Activated CD8-positive, alpha-beta memory T cell treated with anti-CD3 and anti-CD28 coated beads for 48 hours (primary cell): ENCODE measurements around the gene NR3C2.
"Not testable (repeated sequence)": the region's sequence is repeated elsewhere in the genome, so short reads cannot be mapped to it uniquely, and the experiment has no call there.

Experiments
- DNase-seq, 3 experiments: peaks; one replicate each; pipeline ENCODE4 v3.0.0-alpha.2; 2020; ENCODE audit warnings: low read depth in 2 of 3, low spot score in 2 of 3

NR3C2 gene

GRCh38 chr4:148224476-148224875, 217.7 kb downstream of the NR3C2 start:
- DNase-seq, result no peak

- DNase-seq, result no peak
Observed at GRCh38 chr4:148222991-148223660, 219.1 kb downstream of the NR3C2 start.

GRCh38 chr4:148216866-148217814, 225.1 kb downstream of the NR3C2 start:
- no peak for DNase-seq

- DNase-seq, result no peak
Observed at GRCh38 chr4:148216321-148216720, 225.9 kb downstream of the NR3C2 start.

- no peak for DNase-seq
Observed at GRCh38 chr4:148215202-148215601, 227.0 kb downstream of the NR3C2 start.

DNA sequence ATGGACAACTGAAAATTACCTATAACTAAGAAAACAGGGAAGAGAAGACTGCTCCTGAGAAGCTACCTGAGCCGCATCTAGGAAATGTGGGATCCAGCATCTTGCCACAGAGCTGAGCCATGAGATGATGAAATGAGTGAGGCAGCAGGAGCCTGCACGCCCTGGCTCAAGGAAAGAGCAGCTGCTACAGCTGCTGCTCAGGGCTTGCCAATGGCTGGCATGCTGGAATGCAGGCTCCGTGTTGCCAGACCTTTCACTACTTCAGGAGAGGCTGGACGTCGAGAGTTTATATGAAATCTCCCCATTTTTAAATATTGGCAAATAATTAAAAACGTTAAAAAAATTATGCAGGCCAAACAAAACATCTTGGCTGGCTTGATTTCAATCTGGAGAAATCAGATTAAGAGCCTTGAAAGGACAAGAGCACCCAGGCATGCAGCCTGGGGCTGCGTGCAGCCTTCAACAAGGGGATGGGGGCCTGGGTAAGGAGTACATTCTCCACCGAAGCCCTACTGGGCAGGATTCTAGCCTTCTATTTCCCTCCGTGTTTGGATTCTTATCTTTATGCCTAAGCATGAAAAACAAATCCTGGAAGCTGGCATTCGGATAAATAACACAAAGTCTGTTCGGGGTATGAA, 227.6 kb downstream of the NR3C2 start:
- no peak for DNase-seq

GRCh38 chr4:148211533-148211932, 230.7 kb downstream of the NR3C2 start:
- DNase-seq, result no peak

- no peak for DNase-seq
Observed at GRCh38 chr4:148210661-148211060, 231.6 kb downstream of the NR3C2 start.

- DNase-seq, result no peak
Observed at GRCh38 chr4:148207068-148207467, 235.1 kb downstream of the NR3C2 start.

DNA sequence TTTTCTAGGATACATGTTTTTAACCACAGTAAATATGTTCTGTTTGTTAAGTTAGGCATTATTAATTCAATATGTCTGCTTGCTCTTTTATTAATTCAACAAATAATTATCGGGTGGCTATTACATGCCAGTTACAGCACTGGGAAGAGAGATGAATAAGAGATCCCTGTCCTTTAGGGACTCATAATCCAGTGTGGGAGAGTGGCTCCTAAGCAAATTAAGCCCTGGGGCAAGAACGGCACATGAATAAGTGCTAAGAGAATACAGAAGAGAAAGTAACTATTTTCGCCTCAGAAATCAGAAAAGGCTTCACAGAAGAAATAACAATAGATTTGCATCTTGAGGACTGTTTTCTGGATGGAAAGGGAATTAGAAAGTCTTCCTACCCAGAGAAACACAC, 236.7 kb downstream of the NR3C2 start:
- DNase-seq, result no peak

GRCh38 chr4:148204892-148205291, 237.3 kb downstream of the NR3C2 start:
- no peak for DNase-seq

- no peak for DNase-seq
Observed at GRCh38 chr4:148204171-148204570, 238.0 kb downstream of the NR3C2 start.

GRCh38 chr4:148203056-148203898, 238.9 kb downstream of the NR3C2 start:
- no peak for DNase-seq

GRCh38 chr4:148200960-148201359, 241.3 kb downstream of the NR3C2 start:
- no peak for DNase-seq

GRCh38 chr4:148196164-148196563, 246.1 kb downstream of the NR3C2 start:
- DNase-seq, result no peak

DNA sequence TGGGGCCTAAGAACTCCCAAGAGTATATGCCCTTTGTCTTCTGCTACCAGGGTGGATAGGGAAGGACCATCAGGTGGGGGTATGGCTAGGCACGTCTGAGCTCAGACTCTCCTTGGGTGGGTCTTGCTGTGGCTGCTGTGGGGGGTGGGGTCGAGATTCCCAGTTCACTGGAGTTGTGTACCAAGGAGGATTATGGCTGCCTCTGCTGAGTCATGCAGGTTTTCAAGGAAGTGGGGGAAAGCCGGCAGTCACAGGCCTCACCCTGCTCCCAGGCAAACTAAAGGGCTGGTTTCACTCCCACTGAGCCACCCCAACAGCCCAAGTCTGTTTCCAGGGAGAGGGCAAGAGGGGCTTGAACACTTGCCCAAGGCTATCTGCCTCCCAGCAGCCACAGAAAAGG, 249.7 kb downstream of the NR3C2 start:
- DNase-seq, result no peak

DNA sequence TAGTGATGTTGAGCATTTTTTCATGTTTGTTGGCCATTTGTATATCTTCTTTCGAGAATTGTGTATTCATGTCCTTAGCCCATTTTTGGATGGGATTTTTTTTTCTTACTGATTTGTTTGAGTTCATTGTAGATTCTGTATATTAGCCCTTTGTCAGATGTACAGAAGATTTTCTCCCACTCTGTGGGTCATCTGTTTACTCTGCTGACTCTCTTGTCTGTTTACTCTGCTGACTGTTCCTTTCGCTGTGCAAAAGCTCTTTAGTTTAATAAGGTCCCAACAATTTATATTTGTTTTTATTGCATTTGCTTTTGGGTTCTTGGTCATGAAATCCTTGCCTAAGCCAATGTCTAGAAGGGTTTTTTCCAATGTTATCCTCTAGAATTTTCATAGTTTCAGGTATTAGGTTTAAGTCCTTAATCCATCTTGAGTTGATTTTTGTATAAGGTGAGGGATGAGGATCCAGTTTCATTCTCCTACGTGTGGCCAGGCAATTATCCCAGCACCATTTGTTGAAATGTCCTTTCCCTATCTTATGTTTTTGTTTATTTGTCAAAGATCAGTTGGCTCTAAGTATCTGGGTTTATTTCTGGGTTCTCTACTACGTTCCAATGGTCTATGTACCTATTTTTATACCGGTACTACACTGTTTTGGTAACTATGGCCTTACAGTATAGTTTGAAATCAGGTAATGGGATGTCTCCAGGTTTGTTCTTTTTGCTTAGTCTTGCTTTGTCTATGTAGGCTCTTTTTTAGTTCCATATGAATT, 254.6 kb downstream of the NR3C2 start:
- DNase-seq, result not testable (repeated sequence)

DNA sequence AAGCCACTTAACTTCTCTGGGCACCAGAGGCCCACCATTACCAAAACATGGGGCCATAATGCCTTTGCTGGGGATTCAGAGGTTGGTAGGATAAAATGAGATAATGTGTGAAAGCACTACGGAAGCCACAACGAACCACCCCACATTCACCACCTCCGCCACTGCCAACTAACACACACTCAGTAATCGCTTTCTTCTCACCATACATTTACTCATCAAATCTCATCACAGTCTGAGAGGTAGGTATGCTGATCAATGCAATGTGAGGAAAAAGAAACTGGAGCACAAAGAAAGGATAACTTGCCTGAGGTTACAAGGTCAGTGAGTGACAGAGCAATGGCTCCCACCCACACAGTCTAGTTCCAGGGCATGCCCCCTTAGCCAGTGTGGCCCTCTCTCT, 257.3 kb downstream of the NR3C2 start:
- DNase-seq, result no peak

DNA sequence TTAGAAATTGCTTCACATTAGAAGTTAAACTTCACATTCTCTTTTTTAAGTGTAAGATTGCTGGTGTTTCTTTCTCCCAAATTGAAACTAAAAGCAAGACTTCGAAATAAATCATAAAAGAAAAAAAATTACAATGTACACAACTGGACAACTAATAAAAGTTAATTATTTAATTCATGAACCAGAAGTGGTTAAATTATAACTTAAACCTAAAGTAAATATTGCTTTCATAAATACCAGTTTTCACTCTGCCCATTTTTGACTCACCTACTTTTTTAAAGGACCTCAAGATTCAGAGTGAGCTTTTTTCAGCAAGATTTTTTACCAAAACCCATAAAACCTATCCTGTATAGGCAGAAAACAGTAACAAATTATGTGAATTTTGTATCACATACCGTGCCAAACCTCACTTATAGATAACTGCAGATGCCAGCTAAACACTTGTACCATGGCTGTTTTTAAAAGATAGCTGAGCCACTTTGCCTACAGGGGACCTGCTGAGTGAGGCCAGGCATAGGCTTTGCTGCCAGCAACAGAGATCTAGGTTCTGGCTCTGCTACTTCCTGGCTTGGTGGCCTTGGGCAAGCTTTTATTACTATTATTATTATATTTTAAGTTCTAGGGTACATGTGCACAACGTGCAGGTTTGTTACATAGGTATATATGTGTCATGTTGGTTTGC, 259.8 kb downstream of the NR3C2 start:
- DNase-seq, result no peak
